HEK293 (cell line): ENCODE data around the gene CAGE1.

ENCODE experiments used
- CTCF ChIA-PET: fragments of 350-600 bp; formaldehyde crosslinking; extraction: SDS; loops from one replicate; lab custom pipeline; 2021; ENCODE audit warnings: antibody characterized with exemption; lab: Yijun Ruan, JAX
- POLR2A ChIA-PET: fragments of 300-600 bp; formaldehyde crosslinking; extraction: SDS; loops from one replicate; lab custom pipeline; 2020; ENCODE audit warnings: antibody characterized with exemption, inconsistent platforms; lab: Yijun Ruan, JAX
- H3K27ac ChIP-seq: fragments of 200-500 bp; sonication (Bioruptor generic); 2 replicates; pipeline ENCODE4 v1.5.1; 2014; ENCODE audit warnings: low read depth, low read length, control low read depth, inconsistent platforms; ENCODE audit errors: extremely low read depth
- H3K36me3 ChIP-seq, 2 experiments: fragments of 200-500 bp in 1 of 2; sonication (Bioruptor generic) in 1 of 2; 1 replicate in 1 of 2; 2 replicates in 1 of 2; pipeline ENCODE4 v1.5.1; 2014 to 2017; ENCODE audit warnings: inconsistent platforms in 2 of 2, low read length in 2 of 2; ENCODE audit not compliant: control insufficient read depth in 2 of 2, insufficient read depth in 1 of 2
- H3K4me1 ChIP-seq: fragments of 200-500 bp; sonication (Bioruptor generic); 2 replicates; pipeline ENCODE4 v1.5.1; 2014; ENCODE audit warnings: mild to moderate bottlenecking, low read length, inconsistent platforms; ENCODE audit not compliant: control insufficient read depth, insufficient read depth
- H3K4me3 ChIP-seq: 2 replicates; pipeline ENCODE4 v1.5.1; 2011; ENCODE audit warnings: low read depth, mild to moderate bottlenecking, control low read depth, low read length, moderate library complexity
- H3K9me3 ChIP-seq: fragments of 200-500 bp; sonication (Bioruptor generic); 2 replicates; pipeline ENCODE4 v1.5.1; 2014; ENCODE audit warnings: low read depth, low read length, inconsistent platforms; ENCODE audit not compliant: control insufficient read depth, insufficient read depth
- GLI4 ChIP-seq: fragments of 450-650 bp; formaldehyde crosslinking; IDR thresholded peaks from 2 replicates; pipeline ENCODE4 v1.5.1; 2016; ENCODE audit warnings: missing biosample characterization, missing genetic modification characterization
- GLIS2 ChIP-seq: fragments of 450-650 bp; formaldehyde crosslinking; IDR thresholded peaks from 2 replicates; pipeline ENCODE4 v1.5.1; 2016; ENCODE audit warnings: missing biosample characterization, missing genetic modification characterization
- MZF1 ChIP-seq: fragments of 450-650 bp; formaldehyde crosslinking; IDR thresholded peaks from 2 replicates; pipeline ENCODE4 v1.5.1; 2017; ENCODE audit warnings: missing biosample characterization, missing genetic modification characterization, borderline replicate concordance
- OVOL3 ChIP-seq: fragments of 450-650 bp; formaldehyde crosslinking; IDR thresholded peaks from 2 replicates; pipeline ENCODE4 v1.5.1; 2016; ENCODE audit warnings: missing biosample characterization, missing genetic modification characterization
- REST ChIP-seq: fragments of 450-650 bp; formaldehyde crosslinking; IDR thresholded peaks from 2 replicates; pipeline ENCODE4 v1.5.1; 2016; ENCODE audit warnings: missing biosample characterization, missing genetic modification characterization
- SP7 ChIP-seq: fragments of 450-650 bp; formaldehyde crosslinking; IDR thresholded peaks from 2 replicates; pipeline ENCODE4 v1.5.1; 2016; ENCODE audit warnings: missing biosample characterization, missing genetic modification characterization
- TCF7L2 ChIP-seq: IDR thresholded peaks from 2 replicates; pipeline ENCODE4 v1.6.1; 2011; ENCODE audit warnings: low read depth, mild to moderate bottlenecking, inconsistent platforms, low read length, moderate library complexity, borderline replicate concordance
- WT1 ChIP-seq: fragments of 450-650 bp; formaldehyde crosslinking; IDR thresholded peaks from 2 replicates; pipeline ENCODE4 v1.5.1; 2016; ENCODE audit warnings: missing biosample characterization, missing genetic modification characterization
- YY1 ChIP-seq: fragments of 450-650 bp; formaldehyde crosslinking; IDR thresholded peaks from 2 replicates; pipeline ENCODE4 v1.5.1; 2018; ENCODE audit warnings: missing biosample characterization, missing genetic modification characterization
- ZBTB17 ChIP-seq: fragments of 450-650 bp; formaldehyde crosslinking; IDR thresholded peaks from 2 replicates; pipeline ENCODE4 v1.5.1; 2016; ENCODE audit warnings: missing biosample characterization, missing genetic modification characterization
- ZBTB20 ChIP-seq: fragments of 450-650 bp; formaldehyde crosslinking; IDR thresholded peaks from 2 replicates; pipeline ENCODE4 v1.5.1; 2016; ENCODE audit warnings: missing biosample characterization, missing genetic modification characterization
- ZNF10 ChIP-seq: fragments of 450-650 bp; formaldehyde crosslinking; IDR thresholded peaks from 2 replicates; pipeline ENCODE4 v1.5.1; 2017; ENCODE audit warnings: missing biosample characterization, missing genetic modification characterization
- ZNF169 ChIP-seq: fragments of 450-650 bp; formaldehyde crosslinking; IDR thresholded peaks from 2 replicates; pipeline ENCODE4 v1.5.1; 2016; ENCODE audit warnings: missing biosample characterization, missing genetic modification characterization
- ZNF2 ChIP-seq: fragments of 450-650 bp; formaldehyde crosslinking; IDR thresholded peaks from 2 replicates; pipeline ENCODE4 v1.5.1; 2016; ENCODE audit warnings: missing biosample characterization, missing genetic modification characterization
- ZNF211 ChIP-seq: fragments of 450-650 bp; formaldehyde crosslinking; IDR thresholded peaks from 2 replicates; pipeline ENCODE4 v1.5.1; 2016; ENCODE audit warnings: low read depth, missing biosample characterization, missing genetic modification characterization
- ZNF292 ChIP-seq: fragments of 450-650 bp; formaldehyde crosslinking; IDR thresholded peaks from 2 replicates; pipeline ENCODE4 v1.5.1; 2016; ENCODE audit warnings: low read depth, missing biosample characterization, missing genetic modification characterization, borderline replicate concordance
- ZNF354C ChIP-seq: fragments of 450-650 bp; formaldehyde crosslinking; IDR thresholded peaks from 2 replicates; pipeline ENCODE4 v1.5.1; 2016; ENCODE audit warnings: missing biosample characterization, missing genetic modification characterization, low read depth, borderline replicate concordance
- ZNF37A ChIP-seq: fragments of 450-650 bp; IDR thresholded peaks from 2 replicates; pipeline ENCODE4 v1.5.1; 2018; ENCODE audit warnings: missing biosample characterization, missing genetic modification characterization
- ZNF548 ChIP-seq: fragments of 450-650 bp; formaldehyde crosslinking; IDR thresholded peaks from 2 replicates; pipeline ENCODE4 v1.5.1; 2016; ENCODE audit warnings: missing biosample characterization, missing genetic modification characterization
- ZNF560 ChIP-seq: fragments of 450-650 bp; formaldehyde crosslinking; IDR thresholded peaks from 2 replicates; pipeline ENCODE4 v1.5.1; 2017; ENCODE audit warnings: missing biosample characterization, missing genetic modification characterization, borderline replicate concordance
- ZNF585B ChIP-seq: fragments of 450-650 bp; formaldehyde crosslinking; IDR thresholded peaks from 2 replicates; pipeline ENCODE4 v1.5.1; 2016; ENCODE audit warnings: missing biosample characterization, missing genetic modification characterization
- ZNF610 ChIP-seq: fragments of 450-650 bp; formaldehyde crosslinking; IDR thresholded peaks from 2 replicates; pipeline ENCODE4 v1.5.1; 2016; ENCODE audit warnings: missing biosample characterization, missing genetic modification characterization, borderline replicate concordance
- ZNF623 ChIP-seq: fragments of 450-650 bp; formaldehyde crosslinking; IDR thresholded peaks from 2 replicates; pipeline ENCODE4 v1.5.1; 2016; ENCODE audit warnings: missing biosample characterization, missing genetic modification characterization
- ZNF654 ChIP-seq: fragments of 450-650 bp; formaldehyde crosslinking; IDR thresholded peaks from 2 replicates; pipeline ENCODE4 v1.5.1; 2016; ENCODE audit warnings: low read depth, missing biosample characterization, missing genetic modification characterization
- ZNF664 ChIP-seq: fragments of 450-650 bp; formaldehyde crosslinking; IDR thresholded peaks from 2 replicates; pipeline ENCODE4 v1.5.1; 2016; ENCODE audit warnings: missing biosample characterization, missing genetic modification characterization
- ZNF701 ChIP-seq: fragments of 450-650 bp; formaldehyde crosslinking; IDR thresholded peaks from 2 replicates; pipeline ENCODE4 v1.5.1; 2016; ENCODE audit warnings: missing biosample characterization, missing genetic modification characterization
- ZNF768 ChIP-seq: fragments of 450-650 bp; formaldehyde crosslinking; IDR thresholded peaks from 2 replicates; pipeline ENCODE4 v1.5.1; 2018; ENCODE audit warnings: missing biosample characterization, mild to moderate bottlenecking, missing genetic modification characterization
- ZNF843 ChIP-seq: fragments of 450-650 bp; formaldehyde crosslinking; IDR thresholded peaks from 2 replicates; pipeline ENCODE4 v1.5.1; 2016; ENCODE audit warnings: missing biosample characterization, missing genetic modification characterization
- ZSCAN4 ChIP-seq: fragments of 450-650 bp; formaldehyde crosslinking; IDR thresholded peaks from 2 replicates; pipeline ENCODE4 v1.5.1; 2017; ENCODE audit warnings: missing biosample characterization, missing genetic modification characterization
- TF ChIP-seq, protein P1 (sequence below): fragments of 450-650 bp; formaldehyde crosslinking; IDR thresholded peaks from 2 replicates; pipeline ENCODE4 v1.5.1; 2016; ENCODE audit warnings: missing biosample characterization, missing genetic modification characterization
- TF ChIP-seq, protein P2 (sequence below): fragments of 450-650 bp; formaldehyde crosslinking; IDR thresholded peaks from 2 replicates; pipeline ENCODE4 v1.5.1; 2016; ENCODE audit warnings: missing biosample characterization, missing genetic modification characterization

The CAGE1 gene

GRCh38 chr6:7389451-7390225 is at the start of gene CAGE1, which contains the start of gene RIOK1 (continued):
- no peak for TF ChIP-seq ZNF211
- TF ChIP-seq SP7 (tag by site-specific recombination), result peak; percentile 77
- peak; percentile 70 for TF ChIP-seq ZNF2
- TF ChIP-seq GLIS2 (tag by site-specific recombination), result peak; percentile 74
- no peak for TF ChIP-seq ZNF623 (tag by site-specific recombination)
- TF ChIP-seq, protein P1, sequence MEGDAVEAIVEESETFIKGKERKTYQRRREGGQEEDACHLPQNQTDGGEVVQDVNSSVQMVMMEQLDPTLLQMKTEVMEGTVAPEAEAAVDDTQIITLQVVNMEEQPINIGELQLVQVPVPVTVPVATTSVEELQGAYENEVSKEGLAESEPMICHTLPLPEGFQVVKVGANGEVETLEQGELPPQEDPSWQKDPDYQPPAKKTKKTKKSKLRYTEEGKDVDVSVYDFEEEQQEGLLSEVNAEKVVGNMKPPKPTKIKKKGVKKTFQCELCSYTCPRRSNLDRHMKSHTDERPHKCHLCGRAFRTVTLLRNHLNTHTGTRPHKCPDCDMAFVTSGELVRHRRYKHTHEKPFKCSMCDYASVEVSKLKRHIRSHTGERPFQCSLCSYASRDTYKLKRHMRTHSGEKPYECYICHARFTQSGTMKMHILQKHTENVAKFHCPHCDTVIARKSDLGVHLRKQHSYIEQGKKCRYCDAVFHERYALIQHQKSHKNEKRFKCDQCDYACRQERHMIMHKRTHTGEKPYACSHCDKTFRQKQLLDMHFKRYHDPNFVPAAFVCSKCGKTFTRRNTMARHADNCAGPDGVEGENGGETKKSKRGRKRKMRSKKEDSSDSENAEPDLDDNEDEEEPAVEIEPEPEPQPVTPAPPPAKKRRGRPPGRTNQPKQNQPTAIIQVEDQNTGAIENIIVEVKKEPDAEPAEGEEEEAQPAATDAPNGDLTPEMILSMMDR (tag by site-specific recombination), result peak; percentile 85
- no peak for TF ChIP-seq ZNF664 (tag by site-specific recombination)
- no peak for TF ChIP-seq ZNF768 (tag by site-specific recombination)
- TF ChIP-seq ZNF354C (tag by site-specific recombination), result no peak
- peak; percentile 92 for TF ChIP-seq ZBTB20
- TF ChIP-seq, protein P2, sequence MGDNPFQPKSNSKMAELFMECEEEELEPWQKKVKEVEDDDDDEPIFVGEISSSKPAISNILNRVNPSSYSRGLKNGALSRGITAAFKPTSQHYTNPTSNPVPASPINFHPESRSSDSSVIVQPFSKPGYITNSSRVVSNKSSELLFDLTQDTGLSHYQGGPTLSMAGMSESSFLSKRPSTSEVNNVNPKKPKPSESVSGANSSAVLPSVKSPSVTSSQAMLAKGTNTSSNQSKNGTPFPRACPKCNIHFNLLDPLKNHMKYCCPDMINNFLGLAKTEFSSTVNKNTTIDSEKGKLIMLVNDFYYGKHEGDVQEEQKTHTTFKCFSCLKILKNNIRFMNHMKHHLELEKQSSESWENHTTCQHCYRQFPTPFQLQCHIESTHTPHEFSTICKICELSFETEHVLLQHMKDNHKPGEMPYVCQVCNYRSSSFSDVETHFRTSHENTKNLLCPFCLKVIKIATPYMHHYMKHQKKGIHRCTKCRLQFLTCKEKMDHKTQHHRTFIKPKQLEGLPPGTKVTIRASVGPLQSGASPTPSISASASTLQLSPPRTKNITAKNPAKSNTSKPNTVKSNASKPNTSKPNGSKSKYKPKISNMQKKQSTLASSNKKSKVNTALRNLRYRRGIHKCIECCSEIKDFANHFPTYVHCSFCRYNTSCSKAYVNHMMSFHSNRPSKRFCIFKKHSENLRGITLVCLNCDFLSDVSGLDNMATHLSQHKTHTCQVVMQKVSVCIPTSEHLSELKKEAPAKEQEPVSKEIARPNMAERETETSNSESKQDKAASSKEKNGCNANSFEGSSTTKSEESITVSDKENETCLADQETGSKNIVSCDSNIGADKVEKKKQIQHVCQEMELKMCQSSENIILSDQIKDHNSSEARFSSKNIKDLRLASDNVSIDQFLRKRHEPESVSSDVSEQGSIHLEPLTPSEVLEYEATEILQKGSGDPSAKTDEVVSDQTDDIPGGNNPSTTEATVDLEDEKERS, result 0 out of 2 replicates have a peak, but pooled peaks have one; percentile 45
- peak; percentile 99 for TF ChIP-seq ZBTB17 (tag by site-specific recombination)
- no peak for TF ChIP-seq ZNF585B (tag by site-specific recombination)
- TF ChIP-seq ZNF701, result no peak
- peak; percentile 32; the same call in 1 of the 2 replicates for TF ChIP-seq ZNF843 (tag by site-specific recombination)
- no peak for TF ChIP-seq ZNF169 (tag by site-specific recombination)
- TF ChIP-seq MZF1 (tag by site-specific recombination), result no peak
- no peak for TF ChIP-seq ZNF548 (tag by site-specific recombination)
- no peak for TF ChIP-seq ZNF654 (tag by site-specific recombination)
- no peak for TF ChIP-seq ZNF560
- no peak; the same call in 1 of the 2 replicates for TF ChIP-seq WT1
- no peak for TF ChIP-seq GLI4
- no peak for TF ChIP-seq ZNF10
- no peak for TF ChIP-seq TCF7L2

- Histone ChIP-seq H3K9me3 (no peaks in the 10 kb centered on the region), H3K36me3 (no peaks in the 10 kb centered on the region), H3K4me3 (no peak overlapping the region), H3K4me1 (no peaks in the 10 kb centered on the region), H3K27ac (no peak overlapping the region)
- ChIA-PET POLR2A (no interaction called here), CTCF (interaction anchor here (1.0 kb wide), 1 partner anchor 14 kb away, joined by 3 read pairs; no protein-coding TSS in a partner anchor)
- TF ChIP-seq OVOL3 (tag by site-specific recombination), result no peak
- TF ChIP-seq ZSCAN4 (tag by site-specific recombination), result no peak
- TF ChIP-seq ZNF610 (tag by site-specific recombination), result no peak
- TF ChIP-seq ZNF37A (tag by site-specific recombination), result no peak
- TF ChIP-seq ZNF843 (tag by site-specific recombination), result no peak
- TF ChIP-seq REST (tag by site-specific recombination), result no peak
- TF ChIP-seq ZNF292, result no peak
- TF ChIP-seq YY1 (tag by site-specific recombination), result no peak
These were observed 49.7 kb upstream of the CAGE1 start for GRCh38 chr6:7439228-7439627.
